ENCODE measurements around the gene NUAK1.

NUAK1 gene

DNA sequence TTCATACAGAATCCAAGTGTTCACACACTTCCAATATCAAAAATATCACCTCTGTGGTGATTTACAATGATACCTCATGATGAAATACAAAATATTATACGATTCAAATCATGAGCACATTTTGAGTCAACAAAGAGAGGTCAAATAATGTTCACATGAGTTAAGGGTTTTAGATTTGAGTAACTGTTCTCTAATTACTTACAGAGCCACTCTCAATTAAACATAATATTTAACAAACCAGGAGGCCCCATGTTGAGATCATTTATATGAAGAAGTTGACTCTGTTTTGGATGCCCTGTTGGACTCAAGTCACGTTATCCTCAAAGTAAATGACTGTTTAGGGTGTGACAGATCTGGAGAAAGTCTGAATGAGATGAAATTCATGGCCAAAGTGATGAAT lies 53.5 kb downstream of the NUAK1 start:
- Histone ChIP-seq H3K4me3 (ENCODE audit: low read depth in 1 of 2, low read length in 2 of 2) (no peak overlapping the region), H3K27me3 (ENCODE audit: control insufficient read depth in 1 of 2, insufficient read depth in 2 of 2, low read length in 2 of 2) (no peaks in the 10 kb centered on the region), H3K27ac (ENCODE audit: low read depth, low read length) (no peak overlapping the region), H3K9ac (ENCODE audit: low read length) (no peak overlapping the region), H3K36me3 (ENCODE audit: insufficient read depth, low read length) (no peaks in the 10 kb centered on the region), H3K4me1 (ENCODE audit: insufficient read depth, low read length) (peaks cover 19% of the 10 kb centered on the region), H3K9me3 (ENCODE audit: low read length) (no peaks in the 10 kb centered on the region)

DNA sequence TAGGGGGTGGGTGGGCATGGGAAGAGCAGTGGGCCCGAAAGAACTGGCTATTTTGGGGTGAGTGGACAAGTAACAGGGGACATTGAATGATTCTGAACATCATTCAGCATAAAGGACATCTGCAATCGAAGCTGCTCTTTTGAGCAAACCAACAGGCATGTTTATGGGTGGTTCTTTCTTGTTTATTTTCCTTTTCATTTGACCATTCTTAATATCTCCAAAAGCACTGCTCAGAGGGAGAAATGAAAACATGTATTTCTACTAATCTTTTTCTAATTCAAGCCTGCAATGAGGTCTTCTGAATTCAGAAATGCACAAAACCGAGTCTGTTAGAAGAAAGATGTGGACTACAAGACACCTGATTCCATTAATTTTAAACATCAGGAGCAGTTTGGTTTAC lies 54.0 kb downstream of the NUAK1 start:
- Histone ChIP-seq H3K27ac (ENCODE audit: low read depth, low read length) (no peak overlapping the region), H3K36me3 (ENCODE audit: insufficient read depth, low read length) (no peaks in the 10 kb centered on the region), H3K27me3 (ENCODE audit: control insufficient read depth in 1 of 2, insufficient read depth in 2 of 2, low read length in 2 of 2) (no peaks in the 10 kb centered on the region), H3K4me1 (ENCODE audit: insufficient read depth, low read length) (peaks cover 19% of the 10 kb centered on the region), H3K9me3 (ENCODE audit: low read length) (no peaks in the 10 kb centered on the region), H3K9ac (ENCODE audit: low read length) (no peak overlapping the region), H3K4me3 (ENCODE audit: low read depth in 1 of 2, low read length in 2 of 2) (no peak overlapping the region)

DNA sequence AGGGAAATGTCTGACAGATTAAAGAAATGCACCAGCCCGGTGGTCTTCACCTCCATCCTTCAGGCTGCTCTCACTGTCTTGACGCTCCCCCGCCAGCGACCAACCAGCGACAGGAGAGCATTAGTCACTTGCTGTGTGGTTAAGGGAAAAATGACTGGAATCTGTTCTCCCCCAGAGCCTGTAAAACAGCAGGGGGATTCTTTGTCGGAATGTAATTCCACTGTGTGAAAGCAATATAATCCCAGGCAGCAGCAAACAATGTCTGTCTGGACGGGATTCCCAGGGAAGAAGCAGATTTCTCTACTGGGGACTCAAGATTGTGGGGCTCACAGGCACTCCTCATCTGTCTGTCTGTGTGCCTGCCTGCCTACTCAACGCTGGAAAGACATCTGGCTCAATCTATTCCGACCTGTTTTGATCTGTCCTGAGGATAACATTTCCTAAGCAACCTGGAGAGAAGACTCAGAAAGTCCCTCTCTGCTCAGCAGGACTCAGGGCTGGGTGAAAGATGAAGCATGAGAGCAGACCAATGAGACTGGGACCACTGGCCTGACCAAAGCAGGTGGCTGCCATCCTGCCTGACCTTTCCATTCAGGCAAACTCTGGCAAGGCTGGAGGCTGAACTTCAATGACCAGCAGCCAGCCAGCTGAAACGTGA lies 54.6 kb downstream of the NUAK1 start:
- H3K4me1 ChIP-seq (ENCODE audit: insufficient read depth, low read length) = peaks cover 16% of the 10 kb centered on the region
- H3K9me3 ChIP-seq (ENCODE audit: low read length) = no peaks in the 10 kb centered on the region
- no peak overlapping the region for H3K4me3 ChIP-seq (ENCODE audit: low read depth in 1 of 2, low read length in 2 of 2)
- no peaks in the 10 kb centered on the region for H3K36me3 ChIP-seq (ENCODE audit: insufficient read depth, low read length)
- no peak overlapping the region for H3K9ac ChIP-seq (ENCODE audit: low read length)
- H3K27ac ChIP-seq (ENCODE audit: low read depth, low read length) = no peak overlapping the region
- no peaks in the 10 kb centered on the region for H3K27me3 ChIP-seq (ENCODE audit: control insufficient read depth in 1 of 2, insufficient read depth in 2 of 2, low read length in 2 of 2)

DNA sequence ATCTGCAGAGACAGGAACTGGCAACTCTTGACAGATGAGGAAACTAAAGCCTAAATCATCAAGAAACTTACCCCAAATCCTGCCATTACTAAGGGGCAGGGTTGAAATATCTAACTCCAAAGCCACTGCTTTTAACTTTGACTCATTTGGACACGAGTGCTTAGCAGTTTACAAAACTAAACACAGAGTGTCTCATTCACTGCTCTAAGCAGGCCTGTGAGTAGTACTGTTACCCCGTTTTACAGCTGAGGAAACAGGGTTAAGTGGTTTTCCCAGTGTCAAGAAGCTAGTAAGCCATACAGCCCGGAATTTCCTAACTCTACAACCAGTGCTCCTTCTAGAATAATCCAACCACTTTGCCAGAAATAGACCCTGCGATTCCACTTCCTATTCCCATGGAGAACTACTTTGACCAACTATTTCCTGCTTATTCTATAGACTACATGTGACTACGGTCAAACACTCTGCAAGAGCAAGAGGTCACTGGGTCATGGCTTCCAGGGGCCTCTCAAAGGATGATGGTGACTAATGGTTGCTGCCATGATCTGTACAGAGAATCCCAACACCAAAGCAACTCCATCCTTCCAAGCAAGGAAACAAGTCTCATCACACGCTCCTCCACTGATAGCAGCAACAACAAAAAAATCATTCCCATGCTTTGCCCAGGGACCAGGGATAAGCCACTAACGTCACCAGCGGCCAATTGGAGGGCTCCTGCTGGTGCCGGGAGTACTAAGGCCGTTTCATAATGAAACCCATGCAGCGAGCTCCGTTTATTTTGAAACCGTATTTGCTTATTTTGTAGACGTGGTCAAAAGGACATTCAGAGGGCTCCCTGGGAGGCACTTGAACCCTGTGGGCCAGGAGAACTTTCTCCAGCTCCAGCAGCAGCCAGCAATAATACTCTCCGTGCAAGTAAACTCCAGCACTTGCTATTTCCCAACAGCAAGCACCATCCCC lies 56.3 kb downstream of the NUAK1 start:
- H3K36me3 ChIP-seq (ENCODE audit: insufficient read depth, low read length) = no peaks in the 10 kb centered on the region
- no peaks in the 10 kb centered on the region for H3K27me3 ChIP-seq (ENCODE audit: control insufficient read depth in 1 of 2, insufficient read depth in 2 of 2, low read length in 2 of 2)
- H3K9me3 ChIP-seq (ENCODE audit: low read length) = no peaks in the 10 kb centered on the region
- H3K27ac ChIP-seq (ENCODE audit: low read depth, low read length) = no peak overlapping the region
- peaks cover 16% of the 10 kb centered on the region for H3K4me1 ChIP-seq (ENCODE audit: insufficient read depth, low read length)
- no peak overlapping the region for H3K4me3 ChIP-seq (ENCODE audit: low read depth in 1 of 2, low read length in 2 of 2)
- H3K9ac ChIP-seq (ENCODE audit: low read length) = no peak overlapping the region

DNA sequence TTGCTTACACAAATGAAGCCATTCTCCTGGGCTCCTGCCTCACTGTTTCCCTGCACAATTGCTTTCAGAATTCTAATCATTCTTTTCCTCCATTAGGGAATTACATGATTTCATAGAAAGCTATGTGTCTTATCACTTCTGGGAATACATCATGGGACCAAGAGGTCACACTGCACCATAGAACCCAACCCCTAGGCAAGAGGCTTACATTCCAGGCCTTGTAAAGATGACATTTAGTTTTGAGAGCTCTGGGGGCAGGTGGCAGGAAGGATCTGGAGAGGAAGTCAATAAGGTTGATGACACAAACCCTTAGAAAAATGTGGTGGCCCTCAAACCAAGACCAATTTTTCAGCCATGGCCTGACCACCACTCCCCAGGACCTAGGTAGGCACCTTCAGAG lies 57.1 kb downstream of the NUAK1 start:
- no peaks in the 10 kb centered on the region for H3K27me3 ChIP-seq (ENCODE audit: control insufficient read depth in 1 of 2, insufficient read depth in 2 of 2, low read length in 2 of 2)
- H3K27ac ChIP-seq (ENCODE audit: low read depth, low read length) = no peak overlapping the region
- H3K36me3 ChIP-seq (ENCODE audit: insufficient read depth, low read length) = no peaks in the 10 kb centered on the region
- no peaks in the 10 kb centered on the region for H3K9me3 ChIP-seq (ENCODE audit: low read length)
- H3K4me1 ChIP-seq (ENCODE audit: insufficient read depth, low read length) = peaks cover 16% of the 10 kb centered on the region
- H3K4me3 ChIP-seq (ENCODE audit: low read depth in 1 of 2, low read length in 2 of 2) = no peak overlapping the region
- H3K9ac ChIP-seq (ENCODE audit: low read length) = no peak overlapping the region

DNA sequence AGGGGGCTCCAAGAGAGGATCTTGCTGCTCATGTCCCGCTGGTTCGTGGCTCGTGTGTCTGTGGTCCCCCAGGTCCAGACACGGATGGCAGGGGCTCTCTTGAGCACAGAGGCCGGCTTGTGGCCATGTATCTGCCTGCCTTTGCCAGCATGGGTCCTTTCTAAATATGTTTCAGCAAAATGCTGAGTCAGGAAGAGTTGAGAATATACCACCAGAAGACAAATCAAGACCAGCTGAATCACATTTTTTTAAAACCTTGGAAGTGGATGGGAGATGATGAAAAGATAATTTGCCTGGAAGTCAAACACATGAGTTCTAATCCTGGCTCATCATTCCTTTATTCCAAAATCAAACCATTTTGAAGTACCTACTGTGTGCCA lies 58.0 kb downstream of the NUAK1 start:
- H3K9me3 ChIP-seq (ENCODE audit: low read length) = no peaks in the 10 kb centered on the region
- H3K9ac ChIP-seq (ENCODE audit: low read length) = no peak overlapping the region
- no peaks in the 10 kb centered on the region for H3K27me3 ChIP-seq (ENCODE audit: control insufficient read depth in 1 of 2, insufficient read depth in 2 of 2, low read length in 2 of 2)
- H3K36me3 ChIP-seq (ENCODE audit: insufficient read depth, low read length) = no peaks in the 10 kb centered on the region
- no peak overlapping the region for H3K4me3 ChIP-seq (ENCODE audit: low read depth in 1 of 2, low read length in 2 of 2)
- H3K4me1 ChIP-seq (ENCODE audit: insufficient read depth, low read length) = peaks cover 18% of the 10 kb centered on the region
- H3K27ac ChIP-seq (ENCODE audit: low read depth, low read length) = no peak overlapping the region

DNA sequence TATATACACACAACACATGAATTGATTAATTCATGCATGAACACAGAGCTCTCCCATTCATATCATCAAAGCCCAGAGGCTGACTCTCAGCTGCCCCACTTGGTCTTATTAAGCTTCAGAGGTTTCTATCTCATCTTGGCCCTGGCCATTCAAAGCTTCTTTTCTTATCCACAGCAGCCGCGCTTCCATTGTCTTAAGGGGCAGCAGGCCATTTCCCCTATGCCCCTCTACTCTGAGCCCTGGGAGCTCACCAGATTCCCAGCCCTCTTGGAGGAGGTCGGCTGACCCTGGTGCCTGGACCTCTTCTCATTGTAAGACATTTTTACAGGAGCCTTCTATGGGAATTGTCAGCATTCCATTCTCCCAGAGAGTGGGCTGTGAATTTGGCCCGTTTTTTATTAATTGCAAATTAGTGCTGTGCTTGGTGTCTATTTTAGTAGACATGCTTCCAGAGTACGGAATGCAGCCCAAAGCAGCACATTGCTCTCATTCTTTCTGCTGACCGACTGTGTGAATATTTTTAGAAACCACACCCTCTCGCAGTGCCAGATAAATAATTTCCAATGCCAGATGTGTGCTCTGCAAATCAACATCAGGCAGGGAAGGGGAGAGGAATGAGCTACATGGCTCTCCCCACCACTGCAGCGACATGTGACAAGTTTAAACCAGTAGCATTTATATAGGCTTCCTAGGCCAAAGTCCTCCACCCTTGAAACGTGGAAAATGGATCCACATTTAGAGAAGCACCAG lies 58.5 kb downstream of the NUAK1 start:
- Histone ChIP-seq H3K36me3 (ENCODE audit: insufficient read depth, low read length) (no peaks in the 10 kb centered on the region), H3K9ac (ENCODE audit: low read length) (no peak overlapping the region), H3K9me3 (ENCODE audit: low read length) (no peaks in the 10 kb centered on the region), H3K27ac (ENCODE audit: low read depth, low read length) (no peak overlapping the region), H3K27me3 (ENCODE audit: control insufficient read depth in 1 of 2, insufficient read depth in 2 of 2, low read length in 2 of 2) (no peaks in the 10 kb centered on the region), H3K4me1 (ENCODE audit: insufficient read depth, low read length) (peaks cover 23% of the 10 kb centered on the region), H3K4me3 (ENCODE audit: low read depth in 1 of 2, low read length in 2 of 2) (no peak overlapping the region)

DNA sequence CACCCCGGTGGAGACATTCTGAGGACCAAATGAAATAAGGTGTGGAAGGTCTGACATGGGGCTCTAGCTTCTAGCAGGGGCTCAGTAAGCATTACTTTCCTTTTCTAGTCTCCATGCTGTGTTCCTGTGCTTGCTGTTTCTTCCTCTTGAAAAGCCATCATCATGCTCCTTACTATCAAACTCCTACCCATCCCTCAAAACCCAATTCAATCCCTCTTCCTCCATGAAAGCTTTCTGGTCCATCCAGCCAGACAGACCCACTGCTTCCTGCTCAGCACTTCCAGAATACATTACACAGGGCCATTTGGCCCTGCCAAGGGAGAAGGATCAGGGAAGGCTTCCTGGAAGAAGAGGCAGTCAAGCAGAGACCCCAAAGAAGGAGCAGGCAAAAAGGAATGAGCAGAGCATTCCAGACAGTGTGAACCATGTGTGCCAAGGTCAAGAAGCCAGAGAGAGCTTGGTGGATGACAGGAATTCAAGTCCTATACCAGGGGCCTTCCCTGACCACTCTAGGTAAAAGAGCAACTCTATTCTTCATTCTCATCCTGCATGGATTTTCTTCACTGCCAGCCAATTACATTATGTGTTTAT lies 59.5 kb downstream of the NUAK1 start:
- no peaks in the 10 kb centered on the region for H3K27me3 ChIP-seq (ENCODE audit: control insufficient read depth in 1 of 2, insufficient read depth in 2 of 2, low read length in 2 of 2)

DNA sequence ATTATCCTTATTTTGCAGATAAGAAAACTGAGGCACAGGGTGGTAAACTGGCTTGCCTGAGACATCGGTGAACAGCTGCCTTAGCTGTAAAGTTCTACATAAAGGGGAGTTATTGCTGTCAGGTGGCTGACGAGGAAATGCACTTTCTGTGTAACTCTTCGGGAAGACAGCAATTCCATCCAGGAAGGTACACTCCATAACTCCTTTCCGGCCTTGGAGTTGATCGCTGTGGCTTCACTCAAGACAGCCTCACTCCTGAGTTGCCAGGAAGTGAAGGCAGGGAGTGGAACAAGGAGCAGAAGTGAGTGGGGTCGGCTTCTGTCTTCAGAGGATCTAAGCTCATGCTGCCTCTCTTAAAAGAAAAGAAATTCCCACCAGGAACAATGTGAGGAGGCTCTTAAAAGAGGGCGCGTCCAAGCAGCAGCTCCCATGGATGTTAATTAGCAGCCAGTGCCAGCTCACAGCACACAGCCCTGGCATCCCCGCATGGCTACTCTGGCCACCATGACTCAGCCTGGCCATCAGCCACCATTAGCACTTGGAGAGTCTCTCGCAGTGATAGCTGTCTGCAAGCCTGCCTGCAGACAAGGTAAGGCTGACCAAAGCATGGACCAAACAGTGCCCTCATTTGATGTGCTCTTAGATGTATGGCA lies 60.3 kb downstream of the NUAK1 start:
- Histone ChIP-seq H3K4me3 (ENCODE audit: low read depth in 1 of 2, low read length in 2 of 2) (no peak overlapping the region), H3K9me3 (ENCODE audit: low read length) (no peaks in the 10 kb centered on the region), H3K36me3 (ENCODE audit: insufficient read depth, low read length) (no peaks in the 10 kb centered on the region), H3K4me1 (ENCODE audit: insufficient read depth, low read length) (peaks cover 31% of the 10 kb centered on the region), H3K27me3 (ENCODE audit: control insufficient read depth in 1 of 2, insufficient read depth in 2 of 2, low read length in 2 of 2) (no peaks in the 10 kb centered on the region), H3K27ac (ENCODE audit: low read depth, low read length) (no peak overlapping the region), H3K9ac (ENCODE audit: low read length) (no peak overlapping the region)

More for the DNA sequence above, 59.5 kb downstream of the NUAK1 start:
- Histone ChIP-seq H3K9me3 (ENCODE audit: low read length) (no peaks in the 10 kb centered on the region), H3K9ac (ENCODE audit: low read length) (no peak overlapping the region), H3K27ac (ENCODE audit: low read depth, low read length) (no peak overlapping the region), H3K36me3 (ENCODE audit: insufficient read depth, low read length) (no peaks in the 10 kb centered on the region), H3K4me3 (ENCODE audit: low read depth in 1 of 2, low read length in 2 of 2) (no peak overlapping the region), H3K4me1 (ENCODE audit: insufficient read depth, low read length) (peaks cover 31% of the 10 kb centered on the region)

DNA sequence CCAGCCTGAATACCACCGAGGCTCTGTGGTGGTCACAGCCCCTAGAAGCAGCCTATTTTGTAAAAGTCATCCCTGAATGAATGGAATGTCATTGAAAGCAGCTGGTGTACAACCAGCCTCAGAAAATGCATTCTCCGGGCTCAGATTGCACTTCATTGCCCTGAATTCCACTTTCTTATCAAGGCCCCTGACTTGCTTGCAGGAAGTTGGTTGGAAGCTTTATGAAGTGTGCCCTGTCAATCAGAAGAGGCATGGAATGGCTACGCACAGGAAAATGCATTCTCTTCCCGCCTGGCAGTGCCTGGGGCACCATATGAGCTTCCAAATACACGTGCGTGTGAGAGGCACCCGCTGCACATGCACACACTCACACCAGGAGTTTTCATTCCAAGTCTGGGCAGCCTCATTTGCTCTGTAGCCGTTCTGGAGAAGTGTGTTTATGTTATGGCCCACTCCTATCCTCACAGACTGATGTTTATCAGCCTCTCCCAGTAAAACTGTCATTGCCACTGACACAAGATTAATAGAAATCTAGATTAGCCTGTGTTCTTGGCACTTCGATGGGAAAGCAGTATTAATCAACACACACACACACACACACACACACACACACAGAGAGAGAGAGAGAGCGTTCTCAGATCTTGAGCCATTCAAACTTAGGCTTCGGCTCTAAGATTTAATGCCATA lies 63.9 kb downstream of the NUAK1 start:
- Histone ChIP-seq H3K27me3 (ENCODE audit: control insufficient read depth in 1 of 2, insufficient read depth in 2 of 2, low read length in 2 of 2) (no peaks in the 10 kb centered on the region), H3K36me3 (ENCODE audit: insufficient read depth, low read length) (no peaks in the 10 kb centered on the region), H3K27ac (ENCODE audit: low read depth, low read length) (no peak overlapping the region), H3K9me3 (ENCODE audit: low read length) (no peaks in the 10 kb centered on the region), H3K4me3 (ENCODE audit: low read depth in 1 of 2, low read length in 2 of 2) (no peak overlapping the region), H3K9ac (ENCODE audit: low read length) (no peak overlapping the region), H3K4me1 (ENCODE audit: insufficient read depth, low read length) (peaks cover 35% of the 10 kb centered on the region)

Measured in muscle layer of colon (tissue), 2 donors.